AG04450 (cell line): ENCODE measurements around the gene MACROD2. TPM values are rescaled to one million over a fixed set of nuclear protein-coding genes. Genes with fewer than 3 reads are reported as not detected.

ENCODE experiments used
- CTCF ChIA-PET: fragments of 300-600, 350-600 bp; formaldehyde crosslinking; extraction: SDS; loops from one replicate; lab custom pipeline; 2022; ENCODE audit warnings: antibody characterized with exemption, inconsistent platforms; lab: Charles Lee
- POLR2A ChIA-PET: fragments of 350-600 bp; formaldehyde crosslinking; extraction: SDS; loops from one replicate; lab custom pipeline; 2021; ENCODE audit warnings: antibody characterized with exemption, inconsistent platforms; lab: Yijun Ruan, JAX
- DNase-seq: peaks from one replicate; pipeline ENCODE4 v3.0.0-alpha.2; 2011; ENCODE audit warnings: low read depth, low spot score
- H3K27ac ChIP-seq: one replicate; pipeline ENCODE4 v1.5.1; 2012; ENCODE audit warnings: low read depth, low read length, control low read depth
- H3K27me3 ChIP-seq: one replicate; pipeline ENCODE4 v1.6.0; 2012; ENCODE audit warnings: low read length; ENCODE audit not compliant: control insufficient read depth, insufficient read depth
- H3K4me3 ChIP-seq: 2 replicates; pipeline ENCODE4 v1.5.1; 2011; ENCODE audit warnings: mild to moderate bottlenecking, low read depth, low read length, control low read depth
- H3K9me3 ChIP-seq: 2 replicates; pipeline ENCODE4 v1.5.1; 2012; ENCODE audit warnings: low read length; ENCODE audit not compliant: control insufficient read depth, insufficient read depth
- polyA plus RNA-seq: library from polyadenylated mRNA; depleted of rRNA; stranded (reverse); fragments of >200 nt; gene quantifications from 2 replicates; pipeline ENCODE4 v1.2.3, GENCODE V29; 2011
- TF ChIP-seq, protein P1 (sequence below): IDR thresholded peaks from 2 replicates; pipeline ENCODE4 v1.5.1; 2011; ENCODE audit warnings: low read depth, low read length, control low read depth, inconsistent platforms

The MACROD2 gene
- polyA plus RNA-seq, 1 experiment = 0.02 TPM

DNA sequence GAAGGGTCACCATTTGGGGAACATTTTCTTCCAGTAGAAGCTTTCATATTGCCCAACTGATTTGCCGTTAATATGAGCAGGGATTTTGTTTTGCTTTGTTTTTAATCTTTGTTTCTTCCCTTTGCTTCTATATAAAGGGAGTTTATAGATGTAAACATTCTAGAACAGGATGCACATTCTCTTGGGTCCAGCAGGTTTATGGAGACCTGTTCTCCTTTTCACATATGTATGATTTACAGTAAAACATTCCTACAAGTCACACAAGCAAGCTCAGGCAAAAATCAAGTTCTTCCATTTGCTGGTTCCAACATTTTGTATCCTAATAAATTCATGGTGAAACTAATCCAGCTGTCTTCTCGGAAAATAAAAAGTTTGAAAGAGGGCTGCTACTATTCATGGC lies 1424.5 kb downstream of the MACROD2 start:
- TF ChIP-seq, protein P1, sequence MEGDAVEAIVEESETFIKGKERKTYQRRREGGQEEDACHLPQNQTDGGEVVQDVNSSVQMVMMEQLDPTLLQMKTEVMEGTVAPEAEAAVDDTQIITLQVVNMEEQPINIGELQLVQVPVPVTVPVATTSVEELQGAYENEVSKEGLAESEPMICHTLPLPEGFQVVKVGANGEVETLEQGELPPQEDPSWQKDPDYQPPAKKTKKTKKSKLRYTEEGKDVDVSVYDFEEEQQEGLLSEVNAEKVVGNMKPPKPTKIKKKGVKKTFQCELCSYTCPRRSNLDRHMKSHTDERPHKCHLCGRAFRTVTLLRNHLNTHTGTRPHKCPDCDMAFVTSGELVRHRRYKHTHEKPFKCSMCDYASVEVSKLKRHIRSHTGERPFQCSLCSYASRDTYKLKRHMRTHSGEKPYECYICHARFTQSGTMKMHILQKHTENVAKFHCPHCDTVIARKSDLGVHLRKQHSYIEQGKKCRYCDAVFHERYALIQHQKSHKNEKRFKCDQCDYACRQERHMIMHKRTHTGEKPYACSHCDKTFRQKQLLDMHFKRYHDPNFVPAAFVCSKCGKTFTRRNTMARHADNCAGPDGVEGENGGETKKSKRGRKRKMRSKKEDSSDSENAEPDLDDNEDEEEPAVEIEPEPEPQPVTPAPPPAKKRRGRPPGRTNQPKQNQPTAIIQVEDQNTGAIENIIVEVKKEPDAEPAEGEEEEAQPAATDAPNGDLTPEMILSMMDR = no peak
- no peaks in the 10 kb centered on the region for H3K9me3 ChIP-seq
- ChIA-PET CTCF (no interaction called here), POLR2A (no interaction called here)
- DNase-seq = no peak
- no peak overlapping the region for H3K27ac ChIP-seq
- no peak overlapping the region for H3K4me3 ChIP-seq
- no peaks in the 10 kb centered on the region for H3K27me3 ChIP-seq

DNA sequence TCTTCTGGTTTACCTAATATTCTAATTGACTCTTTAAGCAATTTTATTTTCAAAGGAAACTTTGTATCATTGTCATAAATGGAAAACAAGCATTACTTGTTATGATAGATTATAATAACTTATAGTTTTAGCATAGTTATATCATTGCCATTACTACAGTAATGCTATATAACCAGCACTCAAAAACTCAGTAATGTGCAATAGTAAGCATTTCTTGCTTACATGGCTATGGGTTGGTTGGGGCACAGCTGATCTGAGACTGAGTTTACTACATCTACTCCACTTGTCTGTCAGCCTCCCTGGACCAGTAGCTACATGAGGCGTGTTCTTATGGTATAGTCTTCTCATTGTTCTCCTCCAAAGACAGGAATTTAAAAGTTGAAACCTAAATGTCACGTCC lies 1427.7 kb downstream of the MACROD2 start:
- ChIA-PET POLR2A (no interaction called here), CTCF (no interaction called here)

DNA sequence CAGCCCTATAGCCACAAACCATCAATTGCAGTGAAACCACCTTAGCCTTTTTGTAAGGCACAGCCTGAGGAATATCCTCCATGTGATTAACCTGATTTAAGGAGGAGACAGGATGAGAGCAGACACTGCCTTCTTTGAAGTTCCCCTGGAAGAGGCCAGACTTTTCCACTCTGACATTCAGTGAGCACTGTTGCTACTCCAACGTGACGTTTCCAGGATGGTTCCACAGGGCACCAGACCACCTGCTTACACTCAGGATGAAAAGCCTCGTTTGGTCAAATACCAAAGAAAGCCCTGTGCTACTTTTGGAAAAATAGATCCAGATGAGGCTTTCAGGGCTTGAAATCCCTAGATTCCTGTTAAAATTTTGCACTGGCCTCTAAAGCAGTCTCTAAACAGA lies 1444.2 kb downstream of the MACROD2 start:
- DNase-seq = no peak
- no peak overlapping the region for H3K4me3 ChIP-seq
- H3K27ac ChIP-seq = no peak overlapping the region
- ChIA-PET POLR2A (no interaction called here), CTCF (no interaction called here)
- TF ChIP-seq, protein P1 = no peak
- no peaks in the 10 kb centered on the region for H3K9me3 ChIP-seq
- no peaks in the 10 kb centered on the region for H3K27me3 ChIP-seq

More for the DNA sequence above, 1427.7 kb downstream of the MACROD2 start:
- no peak for DNase-seq
- TF ChIP-seq, protein P1 = no peak
- no peaks in the 10 kb centered on the region for H3K9me3 ChIP-seq
- H3K4me3 ChIP-seq = no peak overlapping the region
- H3K27ac ChIP-seq = no peak overlapping the region
- H3K27me3 ChIP-seq = no peaks in the 10 kb centered on the region

GRCh38 chr20:15440049-15440820 lies 1444.9 kb downstream of the MACROD2 start:
- no peak overlapping the region for H3K27ac ChIP-seq
- H3K9me3 ChIP-seq = no peaks in the 10 kb centered on the region
- CTCF ChIA-PET = no interaction called here
- TF ChIP-seq, protein P1 = no peak
- DNase-seq = no peak
- H3K4me3 ChIP-seq = no peak overlapping the region
- POLR2A ChIA-PET = no interaction called here
- H3K27me3 ChIP-seq = no peaks in the 10 kb centered on the region

DNA sequence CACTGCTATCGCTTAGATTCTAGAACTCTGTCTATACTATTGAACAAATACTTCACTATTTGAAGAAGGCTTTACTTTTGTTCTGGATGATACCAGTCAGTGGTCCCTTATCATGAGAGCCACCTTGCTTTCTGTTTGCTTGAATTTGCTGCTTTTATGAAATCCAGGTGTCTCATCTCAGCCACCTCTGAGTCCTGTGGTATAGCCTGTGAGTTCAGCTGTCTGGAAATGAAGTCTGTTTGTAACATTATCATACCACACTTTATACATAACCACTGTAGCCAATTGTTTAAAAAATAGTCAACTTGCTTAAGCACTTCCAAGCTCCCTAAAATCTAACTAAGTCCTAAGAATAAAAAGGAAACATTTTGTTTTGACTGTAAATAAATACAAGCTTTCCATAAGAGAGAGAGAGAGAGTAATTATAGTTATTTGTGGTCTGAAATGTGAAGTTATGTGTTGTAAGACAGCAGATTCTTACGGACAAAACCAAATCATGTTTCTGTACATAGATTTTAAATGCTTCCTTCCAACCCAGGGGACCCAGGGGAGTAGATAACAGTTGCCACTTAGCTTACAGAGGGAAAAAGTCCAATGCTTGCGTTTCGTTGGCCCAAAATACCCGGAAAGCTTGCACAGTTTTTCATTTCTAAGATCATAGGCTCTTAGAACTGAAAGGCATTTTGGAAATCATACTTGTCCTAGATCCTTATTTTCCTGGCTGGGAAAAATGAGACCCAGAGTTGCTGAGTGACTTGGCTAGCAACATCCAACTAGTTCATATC lies 1449.9 kb downstream of the MACROD2 start:
- no peaks in the 10 kb centered on the region; the same call in 1 of the 2 replicates for H3K9me3 ChIP-seq
- ChIA-PET POLR2A (no interaction called here), CTCF (no interaction called here)
- no peaks in the 10 kb centered on the region for H3K27me3 ChIP-seq
- DNase-seq = no peak
- H3K27ac ChIP-seq = no peak overlapping the region
- TF ChIP-seq, protein P1 = no peak
- no peak overlapping the region for H3K4me3 ChIP-seq
